ENCODE measurements around the gene RFX4. TPM values are rescaled to one million over a fixed set of nuclear protein-coding genes. Genes with fewer than 3 reads are reported as not detected.
A peak's percentile ranks its signal among the peaks of the same experiment; 100 is the strongest.

Gene RFX4
- polyA plus RNA-seq, 2 of the 4 experiments (the other 2 are of a cell fraction), result not detected

DNA sequence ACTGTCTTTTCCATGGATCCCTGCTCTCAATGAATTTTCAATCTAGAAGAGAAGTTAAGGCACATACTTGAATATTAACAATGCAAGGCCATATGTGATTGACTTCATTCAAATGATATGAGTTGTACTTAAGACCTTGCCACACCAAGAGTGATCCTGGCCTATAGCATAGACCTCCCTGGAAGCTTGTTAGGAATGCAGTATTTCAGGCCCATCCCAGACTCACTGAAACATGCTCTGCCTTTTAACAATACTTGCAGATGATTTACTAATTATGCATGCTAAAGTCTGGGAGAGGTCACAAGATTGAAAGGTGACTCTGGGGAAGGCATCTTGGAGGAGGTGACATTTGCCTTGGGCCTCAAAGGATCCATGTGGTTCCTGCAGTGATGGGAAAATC, 43.2 kb downstream of the RFX4 start:
- peaks cover 16% of the 10 kb centered on the region for H3K4me1 ChIP-seq
- ChIA-PET POLR2A (no interaction called here), CTCF (no interaction called here)
- FAIRE-seq (no peak), DNase-seq (ENCODE audit: low read depth in 1 of 2, low spot score in 1 of 2) (no peak), ATAC-seq (no peak)
- no peak overlapping the region for H3K27ac ChIP-seq
- no peaks in the 10 kb centered on the region for H3K9me3 ChIP-seq
- H3K4me3 ChIP-seq, result no peak overlapping the region
- no peak overlapping the region for H3K4me2 ChIP-seq
- TF ChIP-seq RCOR1 (IDR thresholded peaks at IDR 0.05; ENCODE audit: low read depth, low read length) (no peak), HEYL (CRISPR knock-in tag; IDR thresholded peaks at IDR 0.05) (no peak), TFCP2L1 (CRISPR knock-in tag; IDR thresholded peaks at IDR 0.05) (no peak), SREBF2 (IDR thresholded peaks at IDR 0.05) (no peak)

DNA sequence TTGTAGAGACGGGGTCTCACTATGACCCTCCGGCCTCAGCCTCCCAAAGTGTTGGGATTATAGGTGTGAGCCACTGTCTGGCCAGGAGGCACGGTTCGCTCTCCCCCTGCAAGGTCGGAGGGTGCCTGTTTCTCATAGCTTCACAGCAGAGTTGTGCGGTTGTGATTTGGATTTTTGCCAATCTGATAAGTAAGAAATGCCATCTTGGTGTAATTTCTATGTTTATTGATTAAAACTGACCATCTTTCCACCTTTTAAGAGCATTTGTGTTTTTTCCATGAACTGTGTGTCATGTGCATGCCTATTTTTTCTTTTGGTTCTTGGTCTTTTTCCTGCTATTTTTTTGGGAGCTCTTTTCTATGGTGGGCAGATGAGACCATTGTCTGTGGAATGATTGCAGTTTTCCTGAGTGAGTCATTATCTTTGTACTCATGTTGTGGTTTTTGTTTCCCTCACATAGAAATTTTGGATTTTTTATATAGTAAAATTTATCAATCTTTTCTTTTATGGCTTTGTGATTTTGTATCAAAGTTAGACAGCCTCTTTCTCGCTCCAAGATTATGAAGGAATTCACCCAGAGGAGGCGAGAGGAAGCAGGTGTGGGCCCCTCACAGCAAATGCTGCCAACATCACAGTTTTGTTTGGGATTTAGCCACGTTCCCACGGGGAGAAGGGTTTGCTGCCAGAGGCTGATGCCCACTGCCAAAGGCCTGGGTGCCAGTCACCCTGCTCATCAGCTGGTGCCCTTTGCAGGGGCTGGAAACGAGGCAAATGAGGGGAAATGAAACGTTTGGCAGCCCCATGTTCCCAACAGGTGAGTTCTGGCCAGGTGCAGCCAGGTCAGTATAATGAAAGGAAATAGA, 47.2 kb downstream of the RFX4 start:
- H3K4me1 ChIP-seq, result peaks cover 52% of the 10 kb centered on the region
- H3K9me3 ChIP-seq, result no peaks in the 10 kb centered on the region
- FAIRE-seq (no peak), ATAC-seq (no peak), DNase-seq (ENCODE audit: low read depth in 1 of 2, low spot score in 1 of 2) (no peak)
- TF ChIP-seq NPAS2 (CRISPR knock-in tag; IDR thresholded peaks at IDR 0.05; ENCODE audit: borderline replicate concordance) (no peak), MAZ (IDR thresholded peaks at IDR 0.05; ENCODE audit: borderline replicate concordance, low read depth, low read length) (no peak), GATA3 (IDR thresholded peaks at IDR 0.05; ENCODE audit: borderline replicate concordance) (peak; percentile 52; the same call in 1 of the 2 replicates), RAD21 (conservative IDR thresholded peaks at IDR 0.05 in 1 of 2, IDR thresholded peaks at IDR 0.05 in 1 of 2) (no peak), CHD2 (IDR thresholded peaks at IDR 0.05; ENCODE audit: low read length, partially characterized antibody) (no peak), FOSB (CRISPR knock-in tag; IDR thresholded peaks at IDR 0.05) (no peak), PHF8 (IDR thresholded peaks at IDR 0.05; ENCODE audit: borderline replicate concordance, low read depth) (no peak), HES2 (IDR thresholded peaks at IDR 0.05) (no peak)
- peak overlapping the region; percentile 25 for H3K4me2 ChIP-seq
- H3K4me3 ChIP-seq, result no peak overlapping the region
- H3K27ac ChIP-seq, result peak overlapping the region in 1 of 2 experiments; percentile 44; a peak in 2 of 6 replicates
- WGBS (ENCODE audit: missing lambda C conversion rate), result 60% methylated on average over 12 of the region's 12 CpGs
- CTCF ChIA-PET, result interaction anchor here (0.6 kb wide), 1 partner anchor 16 kb away, joined by 3 read pairs; no protein-coding TSS in a partner anchor
- POLR2A ChIA-PET, result interaction anchor here (1.1 kb wide), 1 partner anchor 144 kb away, joined by 4 read pairs; the partner anchor contains the start of gene RIC8B

GRCh38 chr12:106631150-106631549, 48.3 kb downstream of the RFX4 start:
- no peak for FAIRE-seq
- TF ChIP-seq RAD21 (conservative IDR thresholded peaks at IDR 0.05 in 1 of 2, IDR thresholded peaks at IDR 0.05 in 1 of 2) (peak in 1 of 2 experiments; percentile 18; a peak in 1 of 5 replicates), NFE2L2 (conservative IDR thresholded peaks at IDR 0.05; ENCODE audit: low read length) (no peak), POLR2A (IDR thresholded peaks at IDR 0.05; ENCODE audit: low read length) (no peak), GATA3 (IDR thresholded peaks at IDR 0.05; ENCODE audit: borderline replicate concordance) (no peak), ELK1 (IDR thresholded peaks at IDR 0.05; ENCODE audit: low read depth, low read length) (no peak), JUNB (IDR thresholded peaks at IDR 0.05) (no peak), SMC3 (IDR thresholded peaks at IDR 0.05) (no peak), TP53 (CRISPR knock-in tag; IDR thresholded peaks at IDR 0.05) (no peak), HES2 (IDR thresholded peaks at IDR 0.05) (no peak)
- Histone ChIP-seq H3K4me1 (peaks cover 52% of the 10 kb centered on the region), H3K9me3 (no peaks in the 10 kb centered on the region), H3K27ac (peak overlapping the region in 1 of 2 experiments; percentile 62; a peak in 4 of 6 replicates), H3K4me2 (no peak overlapping the region), H3K4me3 (no peak overlapping the region)
- CTCF ChIA-PET, result no interaction called here
- no peak for DNase-seq (ENCODE audit: low read depth in 1 of 2, low spot score in 1 of 2)
- no peak for ATAC-seq
- POLR2A ChIA-PET, result interaction anchor here (1.1 kb wide), 1 partner anchor 143 kb away, joined by 4 read pairs; the partner anchor contains the start of gene RIC8B
- 85% methylated on average over 3 of the region's 3 CpGs for WGBS (ENCODE audit: missing lambda C conversion rate)

Measured in A549 (cell line).